ENCODE results near the gene SLC36A1.

The SLC36A1 gene

DNA sequence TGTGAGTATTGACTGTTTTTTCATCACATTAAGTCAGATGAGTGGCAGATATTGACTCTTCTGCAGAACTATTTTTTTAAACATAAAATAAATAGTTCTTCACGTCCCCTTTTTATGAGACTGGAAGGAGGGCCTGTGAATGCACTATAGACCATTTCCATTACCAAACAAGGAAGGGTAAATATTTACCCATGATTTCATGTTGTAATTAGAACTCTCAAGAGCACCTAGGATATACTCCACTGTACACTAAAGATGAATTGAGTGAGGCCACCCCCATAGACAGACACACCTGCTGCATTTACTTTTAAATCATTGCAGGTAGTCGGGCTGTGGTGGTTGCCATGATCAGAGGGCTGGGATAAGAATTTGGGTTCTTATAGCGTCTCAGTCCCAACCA is 22.6 kb downstream of the SLC36A1 start:
- in situ Hi-C loops (cut with MboI; ENCODE audit: low pct_unique_long_range_greater_than_20kb, low sequenced_read_pairs, unreplicated experiment): no loop called here
- TF ChIP-seq, protein P1, sequence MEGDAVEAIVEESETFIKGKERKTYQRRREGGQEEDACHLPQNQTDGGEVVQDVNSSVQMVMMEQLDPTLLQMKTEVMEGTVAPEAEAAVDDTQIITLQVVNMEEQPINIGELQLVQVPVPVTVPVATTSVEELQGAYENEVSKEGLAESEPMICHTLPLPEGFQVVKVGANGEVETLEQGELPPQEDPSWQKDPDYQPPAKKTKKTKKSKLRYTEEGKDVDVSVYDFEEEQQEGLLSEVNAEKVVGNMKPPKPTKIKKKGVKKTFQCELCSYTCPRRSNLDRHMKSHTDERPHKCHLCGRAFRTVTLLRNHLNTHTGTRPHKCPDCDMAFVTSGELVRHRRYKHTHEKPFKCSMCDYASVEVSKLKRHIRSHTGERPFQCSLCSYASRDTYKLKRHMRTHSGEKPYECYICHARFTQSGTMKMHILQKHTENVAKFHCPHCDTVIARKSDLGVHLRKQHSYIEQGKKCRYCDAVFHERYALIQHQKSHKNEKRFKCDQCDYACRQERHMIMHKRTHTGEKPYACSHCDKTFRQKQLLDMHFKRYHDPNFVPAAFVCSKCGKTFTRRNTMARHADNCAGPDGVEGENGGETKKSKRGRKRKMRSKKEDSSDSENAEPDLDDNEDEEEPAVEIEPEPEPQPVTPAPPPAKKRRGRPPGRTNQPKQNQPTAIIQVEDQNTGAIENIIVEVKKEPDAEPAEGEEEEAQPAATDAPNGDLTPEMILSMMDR (IDR thresholded peaks at IDR 0.05; ENCODE audit: extremely low read depth, insufficient read depth, missing control alignments): no peak
- no peak for DNase-seq (ENCODE audit: low spot score)

GRCh38 chr5:151470439-151470838 is 23.0 kb downstream of the SLC36A1 start:
- in situ Hi-C loops (cut with MboI; ENCODE audit: low pct_unique_long_range_greater_than_20kb, low sequenced_read_pairs, unreplicated experiment): no loop called here
- TF ChIP-seq, protein P1 (IDR thresholded peaks at IDR 0.05; ENCODE audit: extremely low read depth, insufficient read depth, missing control alignments): no peak
- no peak for DNase-seq (ENCODE audit: low spot score)

- in situ Hi-C loops (cut with MboI; ENCODE audit: low pct_unique_long_range_greater_than_20kb, low sequenced_read_pairs, unreplicated experiment): no loop called here
Observed at GRCh38 chr5:151471276-151471675, 23.9 kb downstream of the SLC36A1 start.

GRCh38 chr5:151474799-151475198 is 27.4 kb downstream of the SLC36A1 start:
- TF ChIP-seq, protein P1 (IDR thresholded peaks at IDR 0.05; ENCODE audit: extremely low read depth, insufficient read depth, missing control alignments): no peak
- in situ Hi-C loops (cut with MboI; ENCODE audit: low pct_unique_long_range_greater_than_20kb, low sequenced_read_pairs, unreplicated experiment): no loop called here
- DNase-seq (ENCODE audit: low spot score): no peak

More at GRCh38 chr5:151471276-151471675, 23.9 kb downstream of the SLC36A1 start:
- no peak for DNase-seq (ENCODE audit: low spot score)
- TF ChIP-seq, protein P1 (IDR thresholded peaks at IDR 0.05; ENCODE audit: extremely low read depth, insufficient read depth, missing control alignments): no peak

GRCh38 chr5:151475388-151475787 is 28.0 kb downstream of the SLC36A1 start:
- in situ Hi-C loops (cut with MboI; ENCODE audit: low pct_unique_long_range_greater_than_20kb, low sequenced_read_pairs, unreplicated experiment): no loop called here
- TF ChIP-seq, protein P1 (IDR thresholded peaks at IDR 0.05; ENCODE audit: extremely low read depth, insufficient read depth, missing control alignments): no peak
- no peak for DNase-seq (ENCODE audit: low spot score)

DNA sequence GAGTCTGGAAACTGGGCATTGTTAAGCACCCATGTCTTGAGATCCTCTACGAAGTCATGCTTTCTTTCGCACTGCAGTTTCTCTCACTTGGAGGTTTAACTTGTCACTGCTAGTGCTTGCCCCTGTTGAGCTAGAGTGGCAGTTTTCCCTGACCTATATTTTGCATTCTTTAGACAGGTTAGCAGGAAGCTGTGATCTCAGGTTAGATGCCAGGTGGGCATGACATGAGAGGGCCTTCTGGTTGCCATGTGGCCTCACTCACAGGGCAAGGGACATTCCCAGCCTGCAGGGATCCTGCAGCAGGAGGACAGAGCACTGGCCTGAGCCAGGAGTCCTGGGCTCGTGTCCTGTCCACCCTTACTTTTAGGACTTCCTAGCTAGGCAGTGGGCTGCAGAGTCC is 28.6 kb downstream of the SLC36A1 start:
- TF ChIP-seq, protein P1 (IDR thresholded peaks at IDR 0.05; ENCODE audit: extremely low read depth, insufficient read depth, missing control alignments): no peak
- no peak for DNase-seq (ENCODE audit: low spot score)
- in situ Hi-C loops (cut with MboI; ENCODE audit: low pct_unique_long_range_greater_than_20kb, low sequenced_read_pairs, unreplicated experiment): no loop called here

DNA sequence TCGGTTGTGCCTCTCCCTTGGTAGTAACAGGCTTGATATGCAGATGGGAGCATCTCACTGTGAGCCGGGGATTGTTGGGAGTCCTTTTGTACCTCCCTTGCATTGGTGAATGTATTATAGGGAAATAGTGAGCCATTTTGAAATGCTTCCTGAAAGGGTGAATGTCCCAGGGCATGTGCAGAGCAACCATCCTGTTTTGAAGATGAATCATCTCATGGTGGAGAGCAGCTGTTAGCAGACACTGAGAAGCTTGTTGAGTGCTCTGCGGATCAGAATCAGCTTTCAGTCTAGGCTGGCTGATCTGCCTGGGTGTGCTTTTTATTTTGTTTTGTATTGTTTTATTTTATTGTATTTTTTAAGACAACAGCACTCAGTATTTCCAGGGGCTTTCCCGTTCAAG is 29.7 kb downstream of the SLC36A1 start:
- no peak for DNase-seq (ENCODE audit: low spot score)
- in situ Hi-C loops (cut with MboI; ENCODE audit: low pct_unique_long_range_greater_than_20kb, low sequenced_read_pairs, unreplicated experiment): no loop called here
- TF ChIP-seq, protein P1 (IDR thresholded peaks at IDR 0.05; ENCODE audit: extremely low read depth, insufficient read depth, missing control alignments): no peak

Measured in GM13977 (cell line).